Endothelial cell of umbilical vein (primary cell): ENCODE data around the gene MTERF1. TPM values are rescaled to one million over a fixed set of nuclear protein-coding genes. Genes with fewer than 3 reads are reported as not detected.
"Not testable (repeated sequence)": the region's sequence is repeated elsewhere in the genome, so short reads cannot be mapped to it uniquely, and the experiment has no call there.

Experiments used
- BruUV-seq: library from RNA; stranded (reverse); fragments of 400-500 nt; replicated peaks from 2 replicates; lab custom pipeline; 2021; lab: Mats Ljungman, UMichigan
- CTCF ChIA-PET: fragments of 300-600, 350-600 bp; sonication (Branson Sonifier 250); formaldehyde crosslinking; loops from one replicate; lab custom pipeline; 2021; ENCODE audit warnings: antibody characterized with exemption, inconsistent platforms; lab: Charles Lee
- POLR2A ChIA-PET: fragments of 300-600, 350-600 bp; sonication (Branson Sonifier 250); formaldehyde crosslinking; loops from one replicate; lab custom pipeline; 2021; ENCODE audit warnings: antibody characterized with exemption, inconsistent platforms; lab: Charles Lee
- DNase-seq: peaks from one replicate; pipeline ENCODE4 v3.0.0-alpha.2; 2011; ENCODE audit warnings: low read depth, low spot score
- FAIRE-seq: peaks from 2 replicates; lab custom pipeline; 2011; peaks lifted over from hg19 to GRCh38; lab: Jason Lieb, UNC
- H2AFZ ChIP-seq: 2 replicates; pipeline ENCODE4 v1.6.0; 2012; ENCODE audit warnings: low read depth, low read length, control low read depth, inconsistent platforms
- H3K27ac ChIP-seq: 2 replicates; pipeline ENCODE4 v1.5.1; 2011; ENCODE audit warnings: low read depth, mild to moderate bottlenecking, control low read depth, low read length, moderate library complexity; ENCODE audit not compliant: insufficient read depth
- H3K27me3 ChIP-seq, 2 experiments: 2 replicates each; pipeline versions ENCODE4 v1.6.0 to v1.6.1; 2011; ENCODE audit warnings: low read length in 2 of 2, mixed read lengths in 1 of 2; ENCODE audit not compliant: control insufficient read depth in 2 of 2, insufficient read depth in 2 of 2
- H3K36me3 ChIP-seq, 2 experiments: 2 replicates in 1 of 2; 3 replicates in 1 of 2; pipeline ENCODE4 v1.5.1; 2011; ENCODE audit warnings: low read length in 2 of 2, mild to moderate bottlenecking in 1 of 2, moderate library complexity in 1 of 2; ENCODE audit not compliant: control insufficient read depth in 2 of 2, insufficient read depth in 2 of 2; ENCODE audit errors: extremely low read depth in 1 of 2
- H3K4me1 ChIP-seq: 3 replicates; pipeline ENCODE4 v1.5.1; 2011; ENCODE audit warnings: mild to moderate bottlenecking, low read length; ENCODE audit not compliant: control insufficient read depth, insufficient read depth; ENCODE audit errors: extremely low read depth
- H3K4me2 ChIP-seq: 2 replicates; pipeline ENCODE4 v1.6.1; 2011; ENCODE audit warnings: low read length, control low read depth, mixed read lengths; ENCODE audit not compliant: insufficient read depth
- H3K4me3 ChIP-seq, 3 experiments: fragments of 200-600 bp in 1 of 3; sonication (generic), shearing (Covaris generic) in 1 of 3; replicated peaks in 1 of 3; 2 replicates each; pipeline ENCODE4 v1.5.1; 2011 to 2016; ENCODE audit warnings: control low read depth in 3 of 3, low read length in 3 of 3, mild to moderate bottlenecking in 2 of 3, inconsistent platforms in 1 of 3, low read depth in 1 of 3, moderate library complexity in 1 of 3; ENCODE audit not compliant: insufficient read depth in 1 of 3
- H3K79me2 ChIP-seq: 2 replicates; pipeline ENCODE4 v1.6.0; 2012; ENCODE audit warnings: low read length, inconsistent platforms; ENCODE audit not compliant: control insufficient read depth, insufficient read depth
- H3K9ac ChIP-seq: replicated peaks from 2 replicates; pipeline ENCODE3; 2011; ENCODE audit warnings: low read length, control low read depth; ENCODE audit not compliant: insufficient read depth; ENCODE audit errors: extremely low read depth
- H3K9me1 ChIP-seq: replicated peaks from 3 replicates; pipeline ENCODE4 v1.6.0; 2011; ENCODE audit warnings: mild to moderate bottlenecking, low read length; ENCODE audit not compliant: control insufficient read depth, insufficient read depth; ENCODE audit errors: extremely low read depth
- H3K9me3 ChIP-seq: replicated peaks from 2 replicates; pipeline ENCODE4 v1.5.1; 2012; ENCODE audit warnings: low read length, inconsistent platforms; ENCODE audit not compliant: control insufficient read depth, insufficient read depth
- H4K20me1 ChIP-seq: replicated peaks from 2 replicates; pipeline ENCODE3; 2011; ENCODE audit warnings: mild to moderate bottlenecking, low read length; ENCODE audit not compliant: control insufficient read depth, insufficient read depth; ENCODE audit errors: extremely low read depth
- EZH2 ChIP-seq: IDR thresholded peaks from 2 replicates; pipeline ENCODE4 v1.6.1; 2012; ENCODE audit warnings: borderline replicate concordance, low read depth, mild to moderate bottlenecking, moderate library complexity, low read length, inconsistent platforms; ENCODE audit not compliant: severe bottlenecking
- FOS ChIP-seq: IDR thresholded peaks from 2 replicates; pipeline ENCODE4 v1.6.1; 2011; ENCODE audit warnings: mild to moderate bottlenecking, low read length, moderate library complexity, borderline replicate concordance; ENCODE audit not compliant: insufficient read depth
- GATA2 ChIP-seq: IDR thresholded peaks from 2 replicates; pipeline ENCODE4 v1.7.0; 2011; ENCODE audit warnings: low read depth, mild to moderate bottlenecking, moderate library complexity, mixed read lengths, low read length; ENCODE audit not compliant: insufficient read length, insufficient read depth
- JUN ChIP-seq: IDR thresholded peaks from 2 replicates; pipeline ENCODE4 v1.6.1; 2011; ENCODE audit warnings: borderline replicate concordance, low read depth; ENCODE audit not compliant: insufficient read length, insufficient read depth
- MYC ChIP-seq: IDR thresholded peaks from one replicate; pipeline ENCODE4 v1.6.1; 2011; ENCODE audit warnings: mild to moderate bottlenecking, low read depth, low read length
- POLR2A ChIP-seq: IDR thresholded peaks from 2 replicates; pipeline ENCODE4 v1.6.1; 2012; ENCODE audit warnings: low read depth, mild to moderate bottlenecking, control low read depth, low read length
- POLR2AphosphoS5 ChIP-seq: IDR thresholded peaks from 2 replicates; pipeline ENCODE4 v1.6.1; 2012; ENCODE audit warnings: low read depth, mild to moderate bottlenecking, control low read depth, low read length, moderate library complexity; ENCODE audit not compliant: insufficient read depth
- dilution Hi-C: fragments of 300-500 bp; cut with MboI; formaldehyde crosslinking; loops from one replicate; pipeline ENCODE4 v1.15.0; 2019; ENCODE audit warnings: low sequenced_read_pairs; ENCODE audit not compliant: extremely low pct_ligation_motif_present
- intact Hi-C: fragments of 100-400 bp; cut with micrococcal nuclease; formaldehyde crosslinking; loops from one replicate; pipeline ENCODE4 v1.10.0; 2022
- polyA plus RNA-seq, 4 experiments: library from polyadenylated mRNA; depleted of rRNA in 3 of 4; stranded (reverse) in 3 of 4; unstranded in 1 of 4; fragments of >200 nt; gene quantifications; 2 replicates each; pipeline versions ENCODE4 v1.2.1 to v1.2.3, GENCODE V29; 2011 to 2012; ENCODE audit warnings: missing spikeins in 1 of 4
- total RNA-seq: library from RNA; stranded (reverse); gene quantifications from 2 replicates; pipeline ENCODE4 v1.2.3, GENCODE V29; 2021
- TF ChIP-seq, protein P1 (sequence below): IDR thresholded peaks from 2 replicates; pipeline ENCODE4 v1.6.1; 2011; ENCODE audit not compliant: insufficient read depth, insufficient read length
- TF ChIP-seq, protein P2 (sequence below), 2 donors: IDR thresholded peaks; 1 replicate in 1 of 2; 2 replicates in 1 of 2; pipeline ENCODE4 v1.5.1; 2011; ENCODE audit warnings: low read length in 2 of 2, mild to moderate bottlenecking in 2 of 2, moderate library complexity in 2 of 2, control low read depth in 1 of 2, inconsistent platforms in 1 of 2, low read depth in 1 of 2; ENCODE audit not compliant: insufficient read depth in 1 of 2; ENCODE audit errors: extremely low read depth in 1 of 2

The MTERF1 gene
- total and polyA plus RNA-seq, 2 donors (not counting 3 experiments of a cell fraction or from before 2014, with no cell fraction given) = 3.1 to 10.2 TPM

- dilution Hi-C loops (no loop called here), intact Hi-C loops (no loop called here)
- no peak overlapping the region for H3K4me3 ChIP-seq
- ChIA-PET POLR2A (no interaction called here), CTCF (interaction anchor here (1.5 kb wide), 1 partner anchor 13 kb away, joined by 3 read pairs; no protein-coding TSS in a partner anchor)
- TF ChIP-seq POLR2AphosphoS5 = no peak
- no peak for TF ChIP-seq EZH2
- no peak for TF ChIP-seq GATA2
- TF ChIP-seq MYC = no peak
- TF ChIP-seq, protein P1, sequence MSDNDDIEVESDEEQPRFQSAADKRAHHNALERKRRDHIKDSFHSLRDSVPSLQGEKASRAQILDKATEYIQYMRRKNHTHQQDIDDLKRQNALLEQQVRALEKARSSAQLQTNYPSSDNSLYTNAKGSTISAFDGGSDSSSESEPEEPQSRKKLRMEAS = no peak
- no peak for TF ChIP-seq POLR2A
- no peak for TF ChIP-seq JUN
- TF ChIP-seq, protein P2, sequence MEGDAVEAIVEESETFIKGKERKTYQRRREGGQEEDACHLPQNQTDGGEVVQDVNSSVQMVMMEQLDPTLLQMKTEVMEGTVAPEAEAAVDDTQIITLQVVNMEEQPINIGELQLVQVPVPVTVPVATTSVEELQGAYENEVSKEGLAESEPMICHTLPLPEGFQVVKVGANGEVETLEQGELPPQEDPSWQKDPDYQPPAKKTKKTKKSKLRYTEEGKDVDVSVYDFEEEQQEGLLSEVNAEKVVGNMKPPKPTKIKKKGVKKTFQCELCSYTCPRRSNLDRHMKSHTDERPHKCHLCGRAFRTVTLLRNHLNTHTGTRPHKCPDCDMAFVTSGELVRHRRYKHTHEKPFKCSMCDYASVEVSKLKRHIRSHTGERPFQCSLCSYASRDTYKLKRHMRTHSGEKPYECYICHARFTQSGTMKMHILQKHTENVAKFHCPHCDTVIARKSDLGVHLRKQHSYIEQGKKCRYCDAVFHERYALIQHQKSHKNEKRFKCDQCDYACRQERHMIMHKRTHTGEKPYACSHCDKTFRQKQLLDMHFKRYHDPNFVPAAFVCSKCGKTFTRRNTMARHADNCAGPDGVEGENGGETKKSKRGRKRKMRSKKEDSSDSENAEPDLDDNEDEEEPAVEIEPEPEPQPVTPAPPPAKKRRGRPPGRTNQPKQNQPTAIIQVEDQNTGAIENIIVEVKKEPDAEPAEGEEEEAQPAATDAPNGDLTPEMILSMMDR (IDR thresholded peaks at IDR 0.05; ENCODE audit: extremely low read depth in 1 of 2, insufficient read depth in 1 of 2, low read depth in 1 of 2, low read length in 2 of 2) = no peak
- no peak for TF ChIP-seq FOS
- no peaks in the 10 kb centered on the region for H4K20me1 ChIP-seq
- no peaks in the 10 kb centered on the region for H3K27me3 ChIP-seq
- no peaks in the 10 kb centered on the region for H3K36me3 ChIP-seq
- no peak overlapping the region for H3K27ac ChIP-seq
- H3K9me1 ChIP-seq = no peaks in the 10 kb centered on the region
- H3K9ac ChIP-seq = no peak overlapping the region
- no peak overlapping the region for H3K4me2 ChIP-seq
- H3K4me1 ChIP-seq = no peaks in the 10 kb centered on the region
- DNase-seq (no peak), FAIRE-seq (no peak)
- no TSS peak for BruUV-seq
- H3K9me3 ChIP-seq = no peaks in the 10 kb centered on the region
- H2AFZ ChIP-seq = no peak overlapping the region
- H3K79me2 ChIP-seq = no peaks in the 10 kb centered on the region
Measured at GRCh38 chr7:91865511-91865910, 15.0 kb downstream of the MTERF1 start.

- H3K4me2 ChIP-seq, FAIRE-seq, H3K79me2 ChIP-seq, BruUV-seq, H3K9me1 ChIP-seq, H3K9me3 ChIP-seq, H3K36me3 ChIP-seq, intact Hi-C loops, H3K27me3 ChIP-seq, H2AFZ ChIP-seq, H3K4me1 ChIP-seq, H3K27ac ChIP-seq, H3K4me3 ChIP-seq, H4K20me1 ChIP-seq, dilution Hi-C loops, DNase-seq, H3K9ac ChIP-seq, POLR2A ChIA-PET: not testable (repeated sequence)
- CTCF ChIA-PET = interaction anchor here (1.2 kb wide), 1 partner anchor 15 kb away, joined by 3 read pairs; the partner anchor contains the start of gene MTERF1
Measured at GRCh38 chr7:91864604-91865003, 15.9 kb downstream of the MTERF1 start.
